Right ventricle myocardium inferior (tissue), 1 donor: ENCODE results near the gene JUP. TPM values are rescaled to one million over a fixed set of nuclear protein-coding genes. Genes with fewer than 3 reads are reported as not detected.
A peak's percentile ranks its signal among the peaks of the same experiment; 100 is the strongest.

Experiments
- ATAC-seq: fragments of 200-7000 bp; cut with Tn5 transposase; one replicate; pipeline ENCODE4 v1.9.1; 2020; ENCODE audit warnings: mild to moderate bottlenecking, moderate library complexity
- DNase-seq: peaks from one replicate; pipeline ENCODE4 v3.0.0; 2021; ENCODE audit errors: missing footprints
- intact Hi-C: fragments of 100-400 bp; cut with DNase I; formaldehyde crosslinking; loops from one replicate; pipeline ENCODE4 v1.11.0; 2022
- total RNA-seq: library from RNA; stranded (reverse); fragmentation: NEBNext Ultra II Directional; extraction: Animal tissue kit (Norgen Biotek cat#: 25700); gene quantifications from one replicate; pipeline ENCODE4 v1.2.1, GENCODE V29; 2021
- donor health status: DM: no; HTN: yes; CAD: no; lungs with severe emphysema.

Gene JUP
- total RNA-seq, 1 donor from 2014 or later = 192 TPM

- DNase-seq (peak; percentile 88), ATAC-seq (peak; percentile 87)
- intact Hi-C loops = loop anchor here (1.0 kb wide), 1 partner anchor 38 kb away; no protein-coding TSS in a partner anchor
Observed at GRCh38 chr17:41811549-41812380, 25.3 kb upstream of the JUP start, which contains the start of gene P3H4. Gene P3H4 (minus strand): TSS chr17:41811949. CDS start chr17:41811915, 34 bp downstream.

DNA sequence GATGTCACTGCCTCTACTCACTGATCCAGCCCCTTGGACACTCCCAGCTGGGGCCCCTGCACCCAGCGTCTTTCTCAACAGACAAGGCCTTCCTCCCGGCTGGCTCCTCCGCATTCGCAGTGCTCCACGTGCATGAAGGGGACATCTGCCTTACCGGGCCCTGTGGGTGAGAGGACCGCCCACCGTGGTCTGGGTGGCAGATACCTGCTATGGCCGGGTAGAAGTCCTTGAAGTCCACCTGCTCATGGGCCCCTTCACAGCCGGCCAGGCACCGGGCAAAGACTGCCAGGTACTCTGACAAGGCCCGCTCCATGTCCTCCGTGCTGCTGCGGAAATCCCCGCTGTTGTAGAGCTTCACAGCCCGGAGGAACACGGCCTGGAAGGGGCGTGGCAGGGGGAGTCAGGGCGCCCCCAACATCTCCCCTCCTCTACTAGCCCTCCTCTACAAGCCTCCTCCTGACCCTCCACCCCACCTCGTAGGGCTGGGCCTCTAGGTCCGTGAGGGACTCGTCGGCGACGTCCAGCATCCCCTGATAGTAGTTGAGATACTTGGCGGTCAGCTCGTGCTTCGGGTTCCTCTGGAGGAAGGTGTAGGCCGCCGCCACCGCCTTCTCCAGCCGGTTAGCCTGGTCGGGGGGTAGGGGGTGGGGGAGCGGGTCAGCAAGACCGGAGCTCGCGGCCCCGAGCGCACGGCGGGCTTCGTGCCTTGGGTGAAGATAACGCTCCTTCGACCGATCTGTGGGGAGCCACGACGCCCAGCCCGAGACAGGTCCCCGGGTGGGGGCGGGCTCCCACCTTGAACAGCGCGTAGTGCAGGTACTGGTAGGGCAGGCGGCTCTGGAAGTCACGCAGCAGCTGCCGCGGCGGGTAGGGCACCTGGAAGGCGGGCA lies 24.4 kb upstream of the JUP start:
- DNase-seq (peak; percentile 67), ATAC-seq (no peak)
- intact Hi-C loops = loop anchor here (1.0 kb wide), 1 partner anchor 38 kb away; no protein-coding TSS in a partner anchor

GRCh38 chr17:41806685-41807445 lies 20.4 kb upstream of the JUP start:
- intact Hi-C loops = no loop called here
- ATAC-seq (no peak), DNase-seq (peak; percentile 63)

GRCh38 chr17:41803049-41804020 lies 16.8 kb upstream of the JUP start:
- intact Hi-C loops = no loop called here

GRCh38 chr17:41801374-41802271 lies 15.1 kb upstream of the JUP start:
- ATAC-seq = peak; percentile 87

More at GRCh38 chr17:41803049-41804020, 16.8 kb upstream of the JUP start:
- DNase-seq (peak; percentile 41), ATAC-seq (no peak)

DNA sequence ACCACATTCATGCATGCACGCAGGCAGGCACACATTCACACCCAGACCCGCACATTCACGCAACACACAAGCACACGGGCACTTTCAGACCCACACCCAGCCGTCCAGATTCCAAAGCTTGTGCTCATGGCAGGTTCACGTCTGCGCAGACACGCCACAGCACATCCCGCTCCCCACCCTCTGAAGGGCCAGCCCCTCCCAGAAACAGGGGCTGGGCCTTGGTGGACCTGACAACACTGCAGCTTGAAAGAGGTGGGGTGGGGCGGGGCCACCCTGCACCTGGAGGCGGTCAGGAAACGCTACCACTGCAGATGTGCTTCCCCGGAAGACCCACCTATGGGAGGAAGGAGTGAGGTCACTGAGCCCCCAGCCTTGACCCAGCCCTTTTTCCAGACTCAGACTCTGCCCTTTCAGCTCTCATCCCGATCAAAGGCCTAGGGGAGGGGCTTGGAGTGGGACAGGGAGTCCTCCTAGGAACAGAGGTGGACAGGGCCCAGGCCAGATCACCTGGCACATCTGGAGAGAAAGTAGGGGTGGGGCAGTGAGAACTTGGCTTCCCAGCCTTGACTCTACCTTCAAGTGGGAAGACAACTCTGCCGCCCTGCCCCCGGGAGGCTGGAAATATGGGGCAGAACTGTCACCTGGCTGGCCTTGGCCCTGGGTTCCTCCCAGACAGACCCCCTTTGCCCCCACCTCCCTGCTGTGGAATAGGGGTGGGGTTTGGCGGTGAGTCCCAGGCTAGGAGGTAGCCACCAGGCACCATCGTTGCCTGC lies 14.3 kb upstream of the JUP start:
- intact Hi-C loops = loop anchor here (1.0 kb wide), 1 partner anchor 62 kb away; no protein-coding TSS in a partner anchor
- ATAC-seq (peak; percentile 29), DNase-seq (peak; percentile 65)

More at GRCh38 chr17:41801374-41802271, 15.1 kb upstream of the JUP start:
- peak; percentile 88 for DNase-seq
- intact Hi-C loops = loop anchor here (1.0 kb wide), 1 partner anchor 63 kb away; no protein-coding TSS in a partner anchor

- intact Hi-C loops = no loop called here
- ATAC-seq (no peak), DNase-seq (peak; percentile 53)
Observed at GRCh38 chr17:41799366-41799765, 12.9 kb upstream of the JUP start.

GRCh38 chr17:41797377-41797776 lies 10.9 kb upstream of the JUP start:
- intact Hi-C loops = no loop called here
- ATAC-seq = no peak
- no peak for DNase-seq

DNA sequence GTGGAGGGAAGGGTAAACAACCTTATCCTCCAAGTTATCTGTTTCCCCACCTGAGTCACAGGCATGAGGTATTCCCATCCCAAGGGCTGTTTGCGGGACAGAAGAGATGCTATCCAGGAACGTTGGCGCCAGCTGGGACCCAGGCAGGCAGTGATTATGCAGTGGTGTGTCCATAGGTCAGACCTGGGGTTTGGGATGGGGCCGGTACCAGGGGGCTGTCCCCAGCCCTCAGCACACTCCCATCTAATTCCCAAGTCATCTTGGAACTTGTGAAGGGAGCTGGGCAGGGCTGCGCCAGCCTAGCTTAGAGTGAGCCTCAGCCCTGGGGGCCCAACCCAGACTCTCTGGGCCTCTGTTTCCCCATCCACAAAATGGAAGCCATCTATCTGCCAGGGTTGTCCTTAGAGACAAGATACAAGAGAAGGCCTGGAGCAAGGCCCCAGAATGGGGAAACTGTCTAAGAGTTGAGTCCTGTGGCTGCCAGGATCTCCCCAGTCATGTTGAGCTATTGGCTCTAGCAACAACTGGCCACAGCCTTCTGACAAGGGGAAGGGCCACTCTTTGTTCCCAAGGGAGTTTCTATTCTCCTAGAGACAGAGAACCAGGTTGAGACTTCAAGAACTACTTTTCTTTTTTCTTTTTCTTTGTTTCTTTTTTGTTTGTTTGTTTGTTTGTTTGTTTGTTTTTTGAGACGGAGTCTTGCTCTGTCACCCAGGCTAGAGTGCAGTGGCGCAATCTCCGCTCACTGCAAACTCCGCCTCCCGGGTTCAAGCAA lies 9.8 kb upstream of the JUP start:
- intact Hi-C loops = no loop called here
- DNase-seq = peak; percentile 47
- no peak for ATAC-seq

DNA sequence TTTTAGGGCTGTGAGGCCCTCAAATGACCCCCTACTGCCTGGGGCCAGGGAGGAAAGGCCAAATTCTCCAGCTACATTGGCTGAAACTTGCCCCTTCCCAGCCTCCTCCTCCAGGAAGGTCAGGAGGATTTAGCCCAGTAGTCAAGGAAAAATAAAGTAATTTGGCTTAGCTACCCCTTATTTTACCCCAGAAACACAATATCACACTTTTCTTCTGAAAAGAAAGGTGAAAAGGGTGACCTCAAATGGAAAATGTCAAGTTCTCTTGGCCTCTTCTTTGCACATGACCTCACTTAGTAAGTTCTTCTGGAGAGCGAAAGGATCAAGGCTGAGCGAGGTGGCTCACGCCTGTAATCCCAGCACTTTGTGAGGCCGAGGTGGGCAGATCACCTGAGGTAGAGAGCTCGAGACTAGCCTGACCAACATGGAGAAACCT lies 8.0 kb upstream of the JUP start:
- DNase-seq = no peak
- intact Hi-C loops = no loop called here

GRCh38 chr17:41793784-41794539 lies 7.5 kb upstream of the JUP start:
- intact Hi-C loops = loop anchor here (2.0 kb wide), 1 partner anchor 17 kb away; no protein-coding TSS in a partner anchor
- DNase-seq (peak; percentile 64), ATAC-seq (peak; percentile 21)

More for the DNA sequence above, 8.0 kb upstream of the JUP start:
- ATAC-seq = no peak

- ATAC-seq (peak; percentile 88), DNase-seq (peak; percentile 70)
- intact Hi-C loops = loop anchor here (2.0 kb wide), 1 partner anchor 16 kb away; no protein-coding TSS in a partner anchor
Observed at GRCh38 chr17:41792845-41793783, 6.6 kb upstream of the JUP start.

DNA sequence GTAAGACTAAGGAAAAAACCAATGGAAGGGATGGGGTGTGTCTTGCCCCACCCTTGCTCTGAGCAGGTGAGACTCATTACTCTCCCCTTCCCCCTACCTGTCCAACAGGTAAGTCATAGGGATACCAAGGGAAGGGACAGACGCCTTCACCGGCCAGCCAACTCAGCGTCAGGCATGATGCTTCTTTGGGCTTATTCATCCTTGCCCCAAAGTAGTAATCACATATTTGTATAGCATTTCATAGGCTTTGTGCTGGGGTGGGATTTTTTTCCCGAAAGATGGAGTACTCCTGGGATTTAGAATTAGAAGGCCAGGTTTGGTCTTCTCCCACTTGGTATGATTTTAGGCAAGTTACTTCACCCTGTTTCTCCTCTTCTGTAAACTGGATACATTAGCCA lies 509 bp upstream of the JUP start:
- DNase-seq (no peak), ATAC-seq (no peak)
- intact Hi-C loops = no loop called here
